ENCODE results near the gene APOBEC3G.

The APOBEC3G gene

DNA sequence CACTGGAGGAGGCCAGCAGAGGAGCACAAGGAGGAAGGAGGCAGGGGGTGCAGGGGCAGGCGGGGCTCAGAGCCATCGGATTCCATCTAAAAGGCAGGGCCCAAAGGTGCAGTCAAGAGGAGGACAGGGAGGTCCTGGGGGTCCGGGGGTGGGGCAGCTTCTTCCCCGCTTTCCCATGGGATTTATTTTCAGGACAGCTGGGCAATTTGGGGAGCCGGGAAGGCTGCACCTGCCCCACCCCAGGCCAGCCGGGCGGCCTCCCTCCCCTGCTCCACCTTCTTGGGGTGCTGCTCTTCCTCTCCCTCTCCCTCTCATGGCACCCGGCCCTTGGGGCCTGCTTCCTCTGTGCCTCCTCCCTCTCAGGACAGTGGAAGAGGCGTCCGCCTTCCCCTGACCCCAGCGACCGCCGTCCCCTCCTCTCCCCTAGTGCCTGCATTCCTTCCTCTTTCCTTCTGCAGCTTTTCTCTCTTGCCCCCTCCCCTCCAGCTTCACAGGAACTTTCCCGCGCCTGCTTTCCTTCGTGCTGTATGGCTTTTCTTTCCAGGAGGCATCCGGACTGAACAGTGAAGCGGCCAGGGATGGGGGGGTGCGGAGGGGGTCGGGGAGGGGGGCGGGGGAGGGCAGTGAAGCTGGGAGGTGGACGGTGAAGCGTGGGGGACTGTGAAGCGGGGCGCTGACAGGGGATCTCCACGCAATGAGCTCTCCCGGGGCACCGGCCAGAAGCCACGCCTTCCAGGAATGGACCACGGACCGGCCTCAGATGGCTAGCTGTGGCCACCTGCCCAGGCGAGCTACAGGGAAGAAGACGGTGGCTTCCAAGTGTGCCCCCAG, 46.9 kb downstream of the APOBEC3G start:
- DNase-seq (ENCODE audit: low read depth), result no peak

DNA sequence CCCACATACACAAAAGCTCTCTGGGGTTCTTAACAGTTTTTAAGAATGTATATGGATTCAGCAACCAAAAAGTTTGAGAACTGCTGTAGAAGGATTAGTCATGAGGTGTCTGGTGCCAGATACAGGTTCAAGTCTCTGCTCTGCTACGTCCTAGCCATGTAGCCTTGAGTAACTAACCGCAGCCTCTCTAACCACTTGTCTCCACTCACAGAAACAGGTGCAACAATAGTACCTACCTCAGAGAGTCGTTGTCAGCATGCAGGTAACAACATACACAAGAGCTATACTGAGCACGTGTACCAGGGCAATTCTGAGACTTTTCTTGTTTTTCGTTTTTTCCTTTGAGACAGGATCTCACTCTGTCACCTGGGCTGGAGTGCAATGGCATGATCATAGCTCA, 48.5 kb downstream of the APOBEC3G start:
- no peak for DNase-seq (ENCODE audit: low read depth)

DNA sequence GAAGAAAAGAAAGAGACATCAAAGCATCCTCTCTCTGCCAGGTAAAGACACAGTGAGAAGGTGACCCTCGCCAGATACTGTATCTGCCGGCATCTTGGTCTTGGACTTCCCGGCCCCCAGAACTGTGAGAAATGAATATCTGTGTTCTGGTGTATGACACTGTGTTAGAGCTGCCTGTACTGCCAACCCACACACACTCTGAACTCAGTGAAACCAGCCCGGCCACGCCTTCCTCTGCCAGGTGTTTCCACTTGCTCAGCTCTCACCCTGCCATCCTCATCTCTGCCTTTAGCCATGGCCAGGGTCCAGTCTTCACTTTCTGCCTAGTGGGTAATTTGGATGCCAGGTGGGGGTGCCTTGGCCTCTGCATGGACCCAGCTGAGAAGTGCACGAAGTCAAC, 51.4 kb downstream of the APOBEC3G start:
- no peak for DNase-seq (ENCODE audit: low read depth)

DNA sequence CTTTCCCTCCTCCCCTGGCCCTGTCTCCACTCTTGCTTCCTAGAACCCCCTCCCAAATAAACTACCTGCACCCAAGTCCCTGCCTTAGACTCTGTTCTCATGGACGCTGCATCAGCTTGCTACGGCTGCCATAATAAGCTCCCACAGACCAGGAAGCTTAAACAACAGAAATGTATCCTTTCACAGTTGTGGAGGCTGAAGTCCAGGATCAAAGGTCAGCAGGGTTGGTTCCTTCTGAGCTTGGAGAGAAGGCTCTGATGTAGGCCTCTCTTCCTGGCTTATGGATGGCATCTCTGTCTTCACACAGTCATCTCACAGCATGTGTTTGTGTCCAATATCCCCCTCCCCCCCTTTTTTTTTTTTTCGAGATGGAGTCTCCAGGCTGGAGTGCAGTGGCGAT, 52.0 kb downstream of the APOBEC3G start:
- no peak for DNase-seq (ENCODE audit: low read depth)

DNA sequence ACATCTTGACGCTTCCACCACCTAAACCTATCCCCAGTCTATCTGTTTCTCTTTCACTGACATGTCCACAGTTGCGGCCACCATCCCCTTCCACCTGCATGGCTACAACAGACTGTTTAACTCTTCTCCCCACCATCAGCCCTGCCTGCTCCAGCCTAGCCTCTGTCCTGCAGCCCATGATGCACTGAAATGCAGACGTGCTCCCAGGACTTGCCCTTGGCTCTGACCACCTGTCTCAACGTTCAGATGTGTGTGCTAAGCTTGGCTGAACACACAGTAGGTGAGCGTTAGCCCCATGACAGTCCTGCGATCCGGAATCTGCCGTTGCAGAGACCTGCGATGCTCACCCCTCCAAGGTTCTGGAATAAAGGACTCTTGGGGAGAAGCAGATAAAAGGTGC, 52.7 kb downstream of the APOBEC3G start:
- no peak for DNase-seq (ENCODE audit: low read depth)

DNA sequence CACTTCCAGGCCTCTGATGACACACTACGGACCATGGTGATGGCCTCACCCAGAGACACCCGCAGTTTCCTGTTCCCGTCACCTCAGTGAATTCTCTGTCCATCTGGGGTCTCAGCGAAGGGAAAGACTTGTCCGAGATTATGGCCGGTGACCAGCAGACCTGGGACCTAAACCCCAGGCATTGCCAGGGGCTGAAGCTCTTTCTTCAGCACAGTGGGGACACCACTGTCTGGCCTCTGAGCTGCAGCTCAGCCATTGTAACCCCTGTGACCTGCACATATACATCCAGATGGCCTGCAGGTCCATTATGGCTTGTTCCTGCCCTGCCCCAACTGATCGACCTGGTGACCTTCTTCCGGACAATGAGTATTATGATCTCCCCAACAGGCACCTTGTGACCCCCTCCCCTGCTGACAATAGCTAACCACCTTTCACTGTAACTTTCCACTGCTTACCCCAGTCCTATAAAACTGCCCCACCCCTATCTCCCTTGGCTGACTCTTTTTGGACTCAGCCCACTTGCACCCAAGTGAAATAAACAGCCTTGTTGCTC, 53.2 kb downstream of the APOBEC3G start:
- no peak for DNase-seq (ENCODE audit: low read depth)

DNA sequence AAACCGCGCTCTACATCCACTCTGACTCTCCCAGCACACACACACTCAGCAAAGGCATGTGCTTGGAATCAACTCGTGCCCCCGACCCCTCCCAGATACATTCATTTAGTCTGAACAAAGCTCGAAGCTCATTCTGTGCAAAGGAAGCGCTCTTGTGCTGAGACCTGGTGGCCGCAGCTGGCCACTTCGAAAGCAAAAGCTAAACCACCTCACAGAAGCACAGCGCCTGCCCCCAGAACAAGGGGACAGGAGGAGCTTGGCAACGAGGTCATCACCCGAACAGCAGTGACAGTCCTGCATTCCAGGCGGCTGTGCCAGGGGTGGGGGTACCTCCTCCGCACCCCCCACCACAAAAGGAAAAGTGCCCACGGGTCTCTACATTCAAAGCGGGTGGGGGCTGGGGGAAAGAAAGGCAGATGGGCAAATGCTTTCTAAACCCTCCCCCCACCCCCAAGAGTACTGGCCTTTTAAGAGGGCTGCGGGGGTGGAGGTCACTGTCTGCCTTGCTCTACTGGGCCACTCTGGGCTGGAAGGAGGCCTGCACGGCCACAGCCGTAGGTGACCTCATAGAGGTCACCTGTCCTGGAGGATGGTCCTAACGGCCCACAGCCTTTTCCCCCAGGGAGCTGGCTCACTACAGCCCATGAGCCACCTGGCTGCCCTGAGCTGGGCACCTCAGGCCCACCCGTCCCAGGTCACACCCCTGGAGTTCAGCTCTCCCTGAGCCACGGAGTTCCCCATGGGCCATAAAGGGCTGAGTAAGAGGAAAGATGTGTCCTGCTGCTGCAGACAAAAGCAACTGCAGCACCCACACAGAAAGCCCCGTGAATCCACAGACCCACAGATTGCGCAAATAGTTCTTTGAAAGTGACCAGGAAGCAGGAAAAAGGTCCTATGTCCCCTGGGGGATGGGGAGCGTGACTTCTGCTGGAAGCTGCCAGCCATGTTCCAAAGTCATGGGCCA, 54.1 kb downstream of the APOBEC3G start:
- no peak for DNase-seq (ENCODE audit: low read depth)

DNA sequence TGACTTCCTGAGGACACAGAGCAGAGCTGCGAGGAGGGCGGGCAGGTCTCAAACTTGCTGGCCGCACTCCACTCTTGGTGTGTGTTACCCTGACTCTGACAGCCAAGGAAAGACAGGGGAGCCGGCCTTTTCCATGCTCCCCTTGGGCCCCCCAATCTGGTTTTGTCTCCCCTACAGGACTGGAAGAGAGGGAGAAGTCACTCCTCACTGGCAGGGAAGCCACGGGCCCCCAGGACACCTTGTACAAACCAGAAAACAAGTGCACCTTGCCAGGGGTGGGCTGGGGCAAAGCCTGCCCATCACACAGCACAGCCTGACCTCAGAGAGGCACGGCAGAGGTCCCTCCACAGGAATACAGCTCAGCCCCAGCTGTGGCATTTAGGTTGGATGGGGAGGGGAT, 55.2 kb downstream of the APOBEC3G start:
- no peak for DNase-seq (ENCODE audit: low read depth)

DNA sequence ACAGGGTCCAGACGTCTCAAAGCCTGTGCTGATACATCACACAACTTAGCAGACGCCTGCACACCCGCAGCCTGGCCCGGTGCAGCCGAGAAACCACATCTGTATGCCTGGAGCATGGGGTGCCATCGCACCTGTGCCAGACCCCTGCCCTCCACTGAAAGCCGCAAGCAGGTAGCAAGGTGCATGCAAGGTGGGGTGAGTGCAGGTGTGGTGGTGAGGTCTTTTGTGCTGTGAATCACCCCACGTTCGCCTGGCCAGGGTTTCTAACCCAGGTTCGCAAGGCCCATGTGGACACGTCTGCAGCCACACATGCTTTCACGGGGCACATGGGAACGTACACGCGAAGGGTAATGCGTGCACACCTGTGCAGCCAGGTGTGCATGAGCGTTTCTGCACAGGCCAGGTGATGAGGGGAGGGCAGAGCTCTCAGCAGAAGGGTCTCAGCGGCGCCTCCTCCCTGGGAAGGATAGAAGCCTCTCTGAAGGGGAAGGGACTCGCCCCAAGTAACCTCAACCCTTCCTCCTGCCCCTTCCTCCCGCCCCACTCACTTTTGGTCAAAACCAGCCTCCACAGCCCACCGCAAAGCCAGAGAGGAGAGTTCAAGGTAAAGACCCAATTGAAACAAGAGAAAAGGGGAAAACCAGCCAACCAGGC, 55.9 kb downstream of the APOBEC3G start:
- no peak for DNase-seq (ENCODE audit: low read depth)

DNA sequence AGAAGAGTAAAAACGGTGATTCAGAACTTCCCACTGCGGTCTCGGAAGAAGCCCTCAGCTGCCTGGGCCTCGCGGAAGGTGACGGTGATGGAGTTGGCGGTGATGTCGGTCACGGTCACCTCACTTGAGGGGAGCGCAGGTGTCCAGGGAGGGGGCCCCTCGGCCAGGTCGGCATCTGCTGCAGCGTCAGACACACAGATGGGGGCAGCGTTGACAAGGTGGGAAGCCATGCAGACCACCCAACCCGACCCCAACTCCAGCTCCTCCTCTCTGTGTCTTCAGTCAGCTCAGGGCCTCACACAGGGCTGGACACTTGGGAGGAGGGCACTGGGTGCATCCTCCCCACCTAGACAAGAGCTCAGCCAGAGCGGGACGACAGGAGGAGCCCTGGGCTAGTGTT, 56.8 kb downstream of the APOBEC3G start:
- no peak for DNase-seq (ENCODE audit: low read depth)

DNA sequence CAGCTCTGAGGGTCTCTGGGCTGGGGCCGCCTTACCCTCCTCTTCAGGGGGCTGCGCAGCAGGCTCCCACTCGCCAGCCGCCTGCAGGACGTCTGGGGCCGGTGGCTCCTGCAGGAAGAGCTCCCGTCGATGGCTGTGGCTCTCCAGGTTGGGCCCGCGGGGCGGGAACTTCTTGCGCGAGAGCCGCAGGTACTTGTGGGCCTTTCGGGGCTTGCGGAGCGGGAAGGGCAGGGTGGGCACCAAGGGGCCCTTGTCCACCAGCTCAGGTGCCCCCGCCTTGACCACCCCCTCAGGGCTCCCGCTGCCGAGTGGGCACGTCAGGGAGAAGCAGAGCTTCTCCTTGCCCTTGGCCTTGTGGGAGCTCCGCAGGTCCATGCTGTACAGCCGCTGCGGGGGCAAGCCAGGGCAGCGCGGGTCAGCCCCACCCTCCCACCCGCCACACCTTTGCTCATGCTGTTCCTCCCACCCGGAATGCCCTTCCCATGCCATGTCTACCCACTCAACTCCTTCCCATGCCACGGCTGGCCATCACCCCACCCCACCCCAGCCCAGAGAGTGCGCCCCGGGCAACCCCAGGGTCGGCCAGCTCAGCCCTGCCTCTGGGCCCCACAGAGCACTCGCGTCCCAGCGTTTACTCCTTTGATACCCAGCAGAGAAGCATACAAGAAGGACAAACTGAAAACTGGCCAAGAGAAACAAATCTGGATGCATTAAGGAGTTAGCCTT, 57.5 kb downstream of the APOBEC3G start:
- no peak for DNase-seq (ENCODE audit: low read depth)

DNA sequence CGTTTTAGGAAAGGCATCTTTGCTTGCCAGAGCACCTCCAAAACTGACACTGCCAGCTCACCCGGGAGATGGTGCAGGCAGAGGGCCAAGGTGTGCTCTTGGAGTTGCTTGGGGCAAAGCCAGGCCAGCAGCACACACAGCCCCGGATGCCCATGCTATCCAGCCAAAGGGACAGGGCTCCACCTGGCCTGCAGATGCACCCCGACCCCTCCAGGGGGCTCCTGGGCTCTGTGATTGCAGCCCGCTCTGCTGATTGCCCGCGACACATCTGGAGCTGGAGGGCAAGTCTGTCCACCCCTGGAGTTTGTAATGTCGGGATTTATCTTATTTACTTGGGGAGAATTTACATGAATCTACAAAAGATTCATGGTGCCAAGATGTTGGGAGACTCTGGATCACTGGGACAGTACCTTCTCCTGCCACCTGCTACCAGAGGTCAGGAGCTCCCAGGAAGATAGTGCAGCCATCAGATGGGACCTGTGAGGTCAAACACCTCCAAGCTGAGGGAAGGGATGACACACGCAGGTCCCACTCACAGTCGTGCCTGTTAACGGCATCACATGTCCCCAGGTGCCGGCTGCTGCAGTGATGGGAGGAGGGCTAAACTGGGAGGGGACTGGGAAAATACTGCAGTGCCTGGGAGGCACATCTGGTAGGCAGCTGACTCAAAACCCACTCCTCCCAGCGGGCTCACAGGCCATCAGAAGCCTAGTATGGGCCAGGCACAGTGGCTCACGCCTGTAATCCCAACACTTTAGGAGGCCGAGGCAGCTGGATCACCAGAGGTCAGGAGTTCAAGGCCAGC, 58.2 kb downstream of the APOBEC3G start:
- DNase-seq (ENCODE audit: low read depth), result no peak

DNA sequence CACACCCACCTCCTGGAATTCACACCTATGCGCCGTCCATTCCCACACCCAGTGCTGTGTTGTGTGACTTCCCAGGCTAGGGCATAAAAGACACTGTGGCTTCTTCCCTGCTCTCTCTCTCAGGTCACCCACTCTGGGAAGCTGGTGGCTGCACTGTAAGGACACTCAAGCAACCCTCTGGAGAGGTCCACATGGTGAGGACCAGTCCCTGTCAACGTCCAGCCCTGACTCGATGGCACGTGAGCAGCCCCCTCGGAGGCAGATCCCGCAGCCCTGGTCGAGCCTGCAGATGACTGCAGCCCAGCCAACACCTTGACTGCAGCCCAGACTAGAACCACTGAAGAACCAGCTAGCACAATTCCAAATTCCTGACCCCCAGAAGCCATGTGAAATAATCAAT, 59.2 kb downstream of the APOBEC3G start:
- DNase-seq (ENCODE audit: low read depth), result no peak

All from GM04504 (cell line).